A673 (cell line): Measurements from ENCODE around the gene SLC66A2.

Experiments used
- CTCF ChIP-seq: fragments of 300-800, 200-600 bp; sonication (generic); conservative IDR thresholded peaks from 2 replicates; pipeline ENCODE4 v1.5.1; 2017; ENCODE audit warnings: low read depth, mild to moderate bottlenecking, antibody characterized with exemption, low read length, moderate library complexity, mixed read lengths
- EZH2 ChIP-seq: fragments of 200-600 bp; sonication (generic); IDR thresholded peaks from 2 replicates; pipeline ENCODE4 v1.6.1; 2017; ENCODE audit warnings: borderline replicate concordance, low read depth, mild to moderate bottlenecking, mixed read lengths, antibody characterized with exemption, low read length; ENCODE audit not compliant: poor library complexity, severe bottlenecking

GRCh38 chr18:79857082-79857671, 94.3 kb downstream of the SLC66A2 start:
- TF ChIP-seq CTCF (no peak), EZH2 (no peak)
